H9 (cell line): ENCODE measurements around the gene CHAF1A. TPM values are rescaled to one million over a fixed set of nuclear protein-coding genes. Genes with fewer than 3 reads are reported as not detected.
A peak's percentile ranks its signal among the peaks of the same experiment; 100 is the strongest.

ENCODE experiments used
- DNase-seq: peaks from one replicate; pipeline ENCODE4 v3.0.0-alpha.2; 2017
- H2AFZ ChIP-seq: one replicate; pipeline ENCODE4 v1.6.1; 2013; ENCODE audit warnings: mild to moderate bottlenecking, low read length, control low read depth, moderate library complexity
- H2AK5ac ChIP-seq: 2 replicates; pipeline ENCODE4 v1.6.1; 2013; ENCODE audit warnings: low read length, control low read depth, mixed read lengths; ENCODE audit not compliant: insufficient read length
- H2BK120ac ChIP-seq: one replicate; pipeline ENCODE4 v1.6.1; 2013; ENCODE audit warnings: low read depth, mild to moderate bottlenecking, low read length, control low read depth, inconsistent platforms; ENCODE audit not compliant: poor library complexity, severe bottlenecking
- H2BK12ac ChIP-seq: 2 replicates; pipeline ENCODE4 v1.6.1; 2013; ENCODE audit warnings: low read length, control low read depth, mixed read lengths, low read depth; ENCODE audit not compliant: insufficient read length
- H2BK15ac ChIP-seq: 2 replicates; pipeline ENCODE4 v1.6.1; 2013; ENCODE audit warnings: low read depth, low read length, control low read depth
- H2BK20ac ChIP-seq: one replicate; pipeline ENCODE4 v1.6.1; 2013; ENCODE audit warnings: low read depth, mild to moderate bottlenecking, low read length, control low read depth, inconsistent platforms; ENCODE audit not compliant: poor library complexity, severe bottlenecking
- H2BK5ac ChIP-seq: 2 replicates; pipeline ENCODE4 v1.6.1; 2013; ENCODE audit warnings: low read length, control low read depth, mixed read lengths; ENCODE audit not compliant: insufficient read length
- H3K14ac ChIP-seq: 2 replicates; pipeline ENCODE4 v1.6.1; 2013; ENCODE audit warnings: low read length, control low read depth; ENCODE audit not compliant: insufficient read depth
- H3K18ac ChIP-seq: 2 replicates; pipeline ENCODE4 v1.6.1; 2013; ENCODE audit warnings: low read depth, mild to moderate bottlenecking, mixed read lengths, low read length, control low read depth; ENCODE audit not compliant: insufficient read length
- H3K23ac ChIP-seq: 2 replicates; pipeline ENCODE4 v1.6.1; 2013; ENCODE audit warnings: low read length, control low read depth, mixed read lengths, low read depth; ENCODE audit not compliant: insufficient read length
- H3K23me2 ChIP-seq: 2 replicates; pipeline ENCODE4 v1.6.1; 2013; ENCODE audit warnings: low read depth, mild to moderate bottlenecking, mixed read lengths, low read length, control low read depth; ENCODE audit not compliant: insufficient read length, poor library complexity, severe bottlenecking
- H3K27ac ChIP-seq: 2 replicates; pipeline ENCODE4 v1.5.1; 2013; ENCODE audit warnings: low read length, control low read depth, mixed read lengths, low read depth; ENCODE audit not compliant: insufficient read length
- H3K27me3 ChIP-seq: 2 replicates; pipeline ENCODE4 v1.6.1; 2013; ENCODE audit warnings: low read length, control low read depth, inconsistent platforms; ENCODE audit not compliant: insufficient read depth
- H3K4ac ChIP-seq: 2 replicates; pipeline ENCODE4 v1.6.1; 2013; ENCODE audit warnings: low read depth, mild to moderate bottlenecking, control low read depth, inconsistent platforms, low read length, moderate library complexity
- H3K4me1 ChIP-seq: 2 replicates; pipeline ENCODE4 v1.6.1; 2013; ENCODE audit warnings: low read length, control low read depth, inconsistent platforms; ENCODE audit not compliant: insufficient read depth
- H3K4me2 ChIP-seq: 2 replicates; pipeline ENCODE4 v1.6.1; 2013; ENCODE audit warnings: low read length, control low read depth, mixed read lengths; ENCODE audit not compliant: insufficient read length, insufficient read depth
- H3K56ac ChIP-seq: 2 replicates; pipeline ENCODE4 v1.6.1; 2013; ENCODE audit warnings: low read depth, mild to moderate bottlenecking, mixed read lengths, low read length, control low read depth; ENCODE audit not compliant: insufficient read length
- H3K79me1 ChIP-seq: 2 replicates; pipeline ENCODE4 v1.6.1; 2013; ENCODE audit warnings: low read depth, mild to moderate bottlenecking, moderate library complexity, low read length, control low read depth, inconsistent platforms; ENCODE audit not compliant: insufficient read depth, poor library complexity, severe bottlenecking
- H3K79me2 ChIP-seq: 2 replicates; pipeline ENCODE4 v1.6.1; 2013; ENCODE audit warnings: low read length, control low read depth, inconsistent platforms; ENCODE audit not compliant: insufficient read depth
- H3K9ac ChIP-seq: 2 replicates; pipeline ENCODE4 v1.6.1; 2013; ENCODE audit warnings: low read length, control low read depth, mixed read lengths; ENCODE audit not compliant: insufficient read length; ENCODE audit errors: extremely low read depth
- H3K9me3 ChIP-seq: one replicate; pipeline ENCODE4 v1.6.1; 2013; ENCODE audit warnings: low read depth, low read length, inconsistent platforms; ENCODE audit not compliant: control insufficient read depth
- H3T11ph ChIP-seq: one replicate; pipeline ENCODE4 v1.6.1; 2013; ENCODE audit warnings: mild to moderate bottlenecking, low read length, control low read depth, inconsistent platforms
- H4K20me1 ChIP-seq: one replicate; pipeline ENCODE4 v1.6.1; 2013; ENCODE audit not compliant: control insufficient read depth, insufficient read length, insufficient read depth
- H4K5ac ChIP-seq: 2 replicates; pipeline ENCODE4 v1.6.1; 2013; ENCODE audit warnings: low read depth, mild to moderate bottlenecking, mixed read lengths, low read length, control low read depth; ENCODE audit not compliant: insufficient read length
- H4K8ac ChIP-seq: replicated peaks from 2 replicates; pipeline ENCODE4 v1.6.1; 2013; ENCODE audit warnings: low read length, control low read depth, mixed read lengths, low read depth; ENCODE audit not compliant: insufficient read length
- H4K91ac ChIP-seq: 2 replicates; pipeline ENCODE4 v1.6.1; 2013; ENCODE audit warnings: low read depth, mild to moderate bottlenecking, moderate library complexity, mixed read lengths, low read length, control low read depth; ENCODE audit not compliant: insufficient read length
- H3K27ac Mint-ChIP-seq, 3 experiments: 2 replicates in 2 of 3; 3 replicates in 1 of 3; pipeline ENCODE4 v1.8.0; 2020 to 2021; ENCODE audit warnings: mixed read lengths in 3 of 3, mild to moderate bottlenecking in 1 of 3, moderate library complexity in 1 of 3
- H3K27me3 Mint-ChIP-seq: 2 replicates; pipeline ENCODE4 v1.8.0; 2021; ENCODE audit warnings: low read depth, mild to moderate bottlenecking, moderate library complexity, mixed read lengths
- H3K36me3 Mint-ChIP-seq, 3 experiments: 2 replicates in 2 of 3; 3 replicates in 1 of 3; pipeline ENCODE4 v1.8.0; 2020 to 2021; ENCODE audit warnings: low read depth in 3 of 3, mixed read lengths in 3 of 3; ENCODE audit not compliant: insufficient read depth in 1 of 3
- H3K4me1 Mint-ChIP-seq, 2 experiments: 2 replicates each; pipeline ENCODE4 v1.8.0; 2020; ENCODE audit warnings: mixed read lengths in 2 of 2
- H3K4me3 Mint-ChIP-seq, 2 experiments: 2 replicates in 1 of 2; 3 replicates in 1 of 2; pipeline ENCODE4 v1.8.0; 2020 to 2021; ENCODE audit warnings: mild to moderate bottlenecking in 2 of 2, mixed read lengths in 2 of 2, moderate library complexity in 1 of 2
- H3K9me3 Mint-ChIP-seq, 2 experiments: 2 replicates in 1 of 2; 3 replicates in 1 of 2; pipeline ENCODE4 v1.8.0; 2020; ENCODE audit warnings: mild to moderate bottlenecking in 2 of 2, mixed read lengths in 2 of 2, moderate library complexity in 1 of 2
- WGBS: extraction: QIAGEN DNeasy Blood & Tissue Kit; methylation state at CpG from one replicate; pipeline ENCODE4 v1.1.7; 2013; ENCODE audit warnings: missing lambda C conversion rate, low lambda C conversion rate, mixed read lengths; ENCODE audit not compliant: insufficient read length; ENCODE audit errors: extremely low coverage; 5-methylcytosine and 5-hydroxymethylcytosine counted together
- total RNA-seq: library from RNA; stranded (reverse); gene quantifications from 2 replicates; pipeline ENCODE4 v1.2.1, GENCODE V29; 2021
- TF ChIP-seq, protein P1 (sequence below): fragments of 200-600 bp; sonication (generic); conservative IDR thresholded peaks from 3 replicates; pipeline ENCODE4 v1.8.0; 2021; ENCODE audit warnings: antibody characterized with exemption, mild to moderate bottlenecking

CHAF1A gene
- total RNA-seq, 1 experiment from 2014 or later: 143 TPM

DNA sequence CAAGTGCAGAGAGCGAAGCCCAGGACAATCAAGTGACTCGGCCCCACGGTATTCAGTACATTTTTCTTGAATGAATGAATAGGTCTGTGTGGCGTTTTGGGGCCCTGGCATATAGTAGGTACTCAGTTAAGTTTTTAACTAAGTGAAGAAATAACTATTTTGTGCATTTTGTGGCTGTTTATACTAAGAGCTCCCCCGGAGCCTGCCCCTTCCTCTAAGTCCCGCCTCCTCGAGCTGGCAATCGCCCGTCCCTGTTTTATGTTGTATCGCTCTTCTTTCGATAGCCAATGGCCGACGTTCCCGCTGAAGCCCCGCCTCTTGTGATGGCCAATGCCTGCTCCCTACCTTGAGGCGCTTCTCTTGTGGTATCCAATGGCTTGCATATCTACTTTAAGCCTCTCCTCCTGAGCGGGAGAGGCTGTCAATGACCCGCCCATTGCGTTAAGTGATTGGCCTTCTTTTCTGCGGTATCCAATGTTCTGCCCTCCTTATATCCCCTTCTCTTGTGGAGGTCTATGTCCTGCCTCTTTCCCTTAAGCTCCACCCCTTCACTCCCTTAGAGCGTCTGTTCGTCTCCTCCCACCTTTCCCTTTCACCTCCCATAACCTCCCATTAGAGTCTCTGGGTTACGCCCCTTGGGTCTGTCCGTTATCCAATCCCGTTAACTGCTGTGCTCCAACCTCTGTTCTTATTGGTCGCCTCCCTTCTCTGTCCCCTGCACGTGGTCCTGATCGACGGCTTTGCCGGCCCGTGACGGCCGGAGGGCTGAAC lies 69.1 kb downstream of the CHAF1A start:
- Histone ChIP-seq H2BK15ac (no peak overlapping the region), H2AK5ac (no peak overlapping the region), H3K23ac (no peak overlapping the region), H4K5ac (no peak overlapping the region), H3K56ac (no peak overlapping the region), H4K8ac (no peak overlapping the region), H3K27ac (no peak overlapping the region), H2BK12ac (no peak overlapping the region), H4K20me1 (no peaks in the 10 kb centered on the region), H3K23me2 (peaks cover 17% of the 10 kb centered on the region), H2BK5ac (no peak overlapping the region), H3K4me2 (peak overlapping the region; percentile 25), H3T11ph (no peak overlapping the region), H3K9me3 (no peaks in the 10 kb centered on the region), H2AFZ (no peak overlapping the region), H4K91ac (no peak overlapping the region), H3K79me1 (peaks cover 8% of the 10 kb centered on the region), H3K4ac (no peak overlapping the region), H3K4me1 (no peaks in the 10 kb centered on the region; the same call in 1 of the 2 replicates), H3K18ac (no peak overlapping the region), H3K27me3 (no peaks in the 10 kb centered on the region), H3K9ac (peak overlapping the region; percentile 18), H3K79me2 (peaks cover 10% of the 10 kb centered on the region; the same call in 1 of the 2 replicates), H2BK120ac (no peak overlapping the region), H3K14ac (no peak overlapping the region), H2BK20ac (no peak overlapping the region)
- peak; percentile 99 for DNase-seq
- Mint-ChIP-seq H3K36me3 (peaks cover 1 to 8% (median 7%) of the 10 kb centered on the region in 3 experiments; a peak in 6 of 7 replicates), H3K9me3 (peaks cover 0 to 3% of the 10 kb centered on the region in 2 experiments; a peak in 2 of 5 replicates), H3K4me3 (no peak overlapping the region), H3K27me3 (no peaks in the 10 kb centered on the region), H3K27ac (no peak overlapping the region), H3K4me1 (peaks cover 7 to 21% of the 10 kb centered on the region in 2 experiments)
- no CpG with 5 or more reads among the region's 33 CpGs for WGBS
- TF ChIP-seq, protein P1, sequence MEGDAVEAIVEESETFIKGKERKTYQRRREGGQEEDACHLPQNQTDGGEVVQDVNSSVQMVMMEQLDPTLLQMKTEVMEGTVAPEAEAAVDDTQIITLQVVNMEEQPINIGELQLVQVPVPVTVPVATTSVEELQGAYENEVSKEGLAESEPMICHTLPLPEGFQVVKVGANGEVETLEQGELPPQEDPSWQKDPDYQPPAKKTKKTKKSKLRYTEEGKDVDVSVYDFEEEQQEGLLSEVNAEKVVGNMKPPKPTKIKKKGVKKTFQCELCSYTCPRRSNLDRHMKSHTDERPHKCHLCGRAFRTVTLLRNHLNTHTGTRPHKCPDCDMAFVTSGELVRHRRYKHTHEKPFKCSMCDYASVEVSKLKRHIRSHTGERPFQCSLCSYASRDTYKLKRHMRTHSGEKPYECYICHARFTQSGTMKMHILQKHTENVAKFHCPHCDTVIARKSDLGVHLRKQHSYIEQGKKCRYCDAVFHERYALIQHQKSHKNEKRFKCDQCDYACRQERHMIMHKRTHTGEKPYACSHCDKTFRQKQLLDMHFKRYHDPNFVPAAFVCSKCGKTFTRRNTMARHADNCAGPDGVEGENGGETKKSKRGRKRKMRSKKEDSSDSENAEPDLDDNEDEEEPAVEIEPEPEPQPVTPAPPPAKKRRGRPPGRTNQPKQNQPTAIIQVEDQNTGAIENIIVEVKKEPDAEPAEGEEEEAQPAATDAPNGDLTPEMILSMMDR: no peak
